GM12874 (cell line): ENCODE measurements around the gene MAP1LC3B.

Experiments
- CTCF ChIP-seq: IDR thresholded peaks from 2 replicates; pipeline ENCODE4 v1.5.1; 2011; ENCODE audit warnings: low read depth, mild to moderate bottlenecking, control low read depth, low read length, moderate library complexity; ENCODE audit not compliant: insufficient read depth

Gene MAP1LC3B

GRCh38 chr16:87425941-87426340 is 33.8 kb downstream of the MAP1LC3B start:
- TF ChIP-seq CTCF = no peak

GRCh38 chr16:87426423-87427215 is 34.5 kb downstream of the MAP1LC3B start:
- TF ChIP-seq CTCF = no peak

GRCh38 chr16:87431926-87432325 is 39.8 kb downstream of the MAP1LC3B start:
- no peak for TF ChIP-seq CTCF

- no peak for TF ChIP-seq CTCF
Measured at GRCh38 chr16:87432330-87432915, 40.3 kb downstream of the MAP1LC3B start.

- no peak for TF ChIP-seq CTCF
Measured at GRCh38 chr16:87434146-87434667, 42.1 kb downstream of the MAP1LC3B start.

- TF ChIP-seq CTCF = no peak
Measured at GRCh38 chr16:87435372-87436224, 43.5 kb downstream of the MAP1LC3B start.
